ENCODE measurements around the gene ITGA3.

- no peak for TF ChIP-seq RAD21 (IDR thresholded peaks at IDR 0.05; ENCODE audit: low read depth)
- no peak for TF ChIP-seq SIN3A (IDR thresholded peaks at IDR 0.05; ENCODE audit: low read depth)
- no peak for TF ChIP-seq SP1 (IDR thresholded peaks at IDR 0.05; ENCODE audit: low read depth)
- TF ChIP-seq CTCF (IDR thresholded peaks at IDR 0.05 in 2 of 3, conservative IDR thresholded peaks at IDR 0.05 in 1 of 3; ENCODE audit: borderline replicate concordance in 1 of 3, insufficient read depth in 1 of 3, low read depth in 2 of 3, low read length in 2 of 3) = no peak
- no peak for TF ChIP-seq EZH2phosphoT487 (IDR thresholded peaks at IDR 0.05; ENCODE audit: borderline replicate concordance)
Measured at GRCh38 chr17:50081757-50082156, 25.8 kb downstream of the ITGA3 start.
